Vagina (tissue), 2 donors: ENCODE results near the gene PCNX1.

Experiments
- POLR2A ChIP-seq, 2 donors: fragments of 450-650 bp; IDR thresholded peaks; one replicate each; pipeline ENCODE4 v1.6.1; 2017; ENCODE audit warnings: antibody characterized with exemption in 2 of 2, mild to moderate bottlenecking in 2 of 2, moderate library complexity in 2 of 2
- POLR2AphosphoS5 ChIP-seq, 2 donors: sonication (generic); formaldehyde crosslinking; IDR thresholded peaks; one replicate each; pipeline ENCODE4 v1.9.0; 2017; ENCODE audit warnings: antibody characterized with exemption in 2 of 2, mild to moderate bottlenecking in 2 of 2, low read depth in 1 of 2; ENCODE audit not compliant: insufficient read depth in 1 of 2
- TF ChIP-seq, protein P1 (sequence below), 3 experiments: fragments of 450-650 bp in 2 of 3; fragments of 200-600 bp in 1 of 3; sonication (generic) in 1 of 3; IDR thresholded peaks; one replicate each; pipeline ENCODE4 v1.5.1; 2017 to 2019; ENCODE audit warnings: antibody characterized with exemption in 3 of 3, mild to moderate bottlenecking in 2 of 3, moderate library complexity in 2 of 3

DNA sequence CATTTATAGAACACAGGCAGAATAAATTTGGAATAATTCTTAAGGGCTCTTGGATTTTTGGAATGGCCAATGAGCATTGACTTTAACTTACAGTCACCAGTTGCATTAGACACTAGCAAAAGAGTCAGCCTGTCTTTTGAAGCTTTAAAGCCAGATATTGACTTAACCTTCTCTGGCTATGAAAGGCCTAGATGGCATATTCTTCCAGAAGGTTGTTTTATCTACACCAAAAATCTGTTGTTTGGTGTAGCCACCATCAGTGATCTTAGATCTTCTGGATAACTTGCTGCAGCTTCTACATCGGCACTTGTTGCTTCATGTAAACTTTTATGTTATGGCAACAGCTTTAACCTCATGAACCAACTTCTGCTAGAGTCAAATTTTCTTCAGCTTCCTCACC lies 10.4 kb downstream of the PCNX1 start:
- TF ChIP-seq POLR2A (IDR thresholded peaks at IDR 0.05) (no peak), POLR2AphosphoS5 (IDR thresholded peaks at IDR 0.05; ENCODE audit: insufficient read depth in 1 of 2, low read depth in 1 of 2) (no peak)
- TF ChIP-seq, protein P1, sequence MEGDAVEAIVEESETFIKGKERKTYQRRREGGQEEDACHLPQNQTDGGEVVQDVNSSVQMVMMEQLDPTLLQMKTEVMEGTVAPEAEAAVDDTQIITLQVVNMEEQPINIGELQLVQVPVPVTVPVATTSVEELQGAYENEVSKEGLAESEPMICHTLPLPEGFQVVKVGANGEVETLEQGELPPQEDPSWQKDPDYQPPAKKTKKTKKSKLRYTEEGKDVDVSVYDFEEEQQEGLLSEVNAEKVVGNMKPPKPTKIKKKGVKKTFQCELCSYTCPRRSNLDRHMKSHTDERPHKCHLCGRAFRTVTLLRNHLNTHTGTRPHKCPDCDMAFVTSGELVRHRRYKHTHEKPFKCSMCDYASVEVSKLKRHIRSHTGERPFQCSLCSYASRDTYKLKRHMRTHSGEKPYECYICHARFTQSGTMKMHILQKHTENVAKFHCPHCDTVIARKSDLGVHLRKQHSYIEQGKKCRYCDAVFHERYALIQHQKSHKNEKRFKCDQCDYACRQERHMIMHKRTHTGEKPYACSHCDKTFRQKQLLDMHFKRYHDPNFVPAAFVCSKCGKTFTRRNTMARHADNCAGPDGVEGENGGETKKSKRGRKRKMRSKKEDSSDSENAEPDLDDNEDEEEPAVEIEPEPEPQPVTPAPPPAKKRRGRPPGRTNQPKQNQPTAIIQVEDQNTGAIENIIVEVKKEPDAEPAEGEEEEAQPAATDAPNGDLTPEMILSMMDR (IDR thresholded peaks at IDR 0.05): no peak
